Esophagus squamous epithelium (tissue), 5 donors: ENCODE data around the gene CHCHD3. TPM values are rescaled to one million over a fixed set of nuclear protein-coding genes. Genes with fewer than 3 reads are reported as not detected.

ENCODE experiments used
- DNase-seq: peaks from one replicate; lab custom pipeline; 2025; lab: John Stamatoyannopoulos, UW
- H3K27ac ChIP-seq, 4 donors: fragments of 200-600 bp; sonication (generic); one replicate each; pipeline ENCODE4 v1.5.1; 2016 to 2019; ENCODE audit warnings: mild to moderate bottlenecking in 1 of 4
- H3K27me3 ChIP-seq, 4 donors: fragments of 200-600 bp; sonication (generic); 1 replicate in 3 of 4; 2 replicates in 1 of 4; pipeline versions ENCODE4 v1.5.1 to v1.6.0; 2017 to 2021; ENCODE audit warnings: antibody characterized with exemption in 1 of 4
- H3K36me3 ChIP-seq, 3 donors: fragments of 200-600 bp; sonication (generic); one replicate each; pipeline ENCODE4 v1.5.1; 2016 to 2019
- H3K4me1 ChIP-seq, 3 donors: fragments of 200-600 bp; sonication (generic); one replicate each; pipeline ENCODE4 v1.5.1; 2017 to 2019
- H3K4me3 ChIP-seq, 4 donors: fragments of 200-600 bp; sonication (generic); 1 replicate in 3 of 4; 2 replicates in 1 of 4; pipeline ENCODE4 v1.5.1; 2016 to 2019; ENCODE audit warnings: mild to moderate bottlenecking in 2 of 4, moderate library complexity in 1 of 4
- H3K9me3 ChIP-seq, 3 donors: fragments of 200-600 bp; sonication (generic); one replicate each; pipeline ENCODE4 v1.5.1; 2016 to 2019
- CTCF ChIP-seq, 6 experiments: fragments of 450-650 bp in 4 of 6; fragments of 200-600 bp in 2 of 6; sonication (generic) in 2 of 6; IDR thresholded peaks; one replicate each; pipeline ENCODE4 v1.5.1; 2016 to 2019; ENCODE audit warnings: antibody characterized with exemption in 6 of 6, mild to moderate bottlenecking in 4 of 6, moderate library complexity in 4 of 6
- POLR2A ChIP-seq, 4 donors: fragments of 450-650 bp; IDR thresholded peaks; one replicate each; pipeline ENCODE4 v1.6.1; 2017; ENCODE audit warnings: antibody characterized with exemption in 4 of 4, mild to moderate bottlenecking in 4 of 4, moderate library complexity in 3 of 4
- WGBS, 2 donors: methylation state at CpG; one replicate each; pipeline ENCODE4 v1.1.5; 2018; 5-methylcytosine and 5-hydroxymethylcytosine counted together
- intact Hi-C: fragments of 100-400 bp; cut with DNase I; formaldehyde crosslinking; loops from one replicate; pipeline ENCODE4 v1.15.0; 2022
- total RNA-seq, 4 donors: library from RNA; depleted of rRNA; stranded (reverse); fragments of >200 nt; gene quantifications; one replicate each; pipeline ENCODE4 v1.1.0, GENCODE V29; 2016
- donor health status: DM: yes; HTN: yes; CAD: no.

Gene CHCHD3
- total RNA-seq, 4 donors from 2014 or later = 36.8 to 55.0 (median 40.9) TPM

GRCh38 chr7:133112976-133113375, 31.1 kb upstream of the CHCHD3 start:
- intact Hi-C loops = no loop called here
- H3K36me3 ChIP-seq = no peaks in the 10 kb centered on the region
- peaks cover 0 to 10% (median 0%) of the 10 kb centered on the region in 3 donors for H3K4me1 ChIP-seq
- no peak for DNase-seq
- H3K9me3 ChIP-seq = no peaks in the 10 kb centered on the region
- H3K27me3 ChIP-seq = peaks cover 0 to 33% (median 0%) of the 10 kb centered on the region in 4 donors
- H3K4me3 ChIP-seq = no peak overlapping the region
- no peak for TF ChIP-seq CTCF (IDR thresholded peaks at IDR 0.05)
- H3K27ac ChIP-seq = no peak overlapping the region
- WGBS, 2 donors = 75 to 82% methylated on average over 2 of the region's 2 CpGs

- Histone ChIP-seq H3K27ac (no peak overlapping the region), H3K27me3 (peaks cover 0 to 40% (median 0%) of the 10 kb centered on the region in 4 donors), H3K4me3 (no peak overlapping the region), H3K4me1 (peaks cover 0 to 6% (median 0%) of the 10 kb centered on the region in 3 donors), H3K9me3 (no peaks in the 10 kb centered on the region), H3K36me3 (no peaks in the 10 kb centered on the region)
- intact Hi-C loops = no loop called here
- no peak for DNase-seq
- no peak for TF ChIP-seq CTCF (IDR thresholded peaks at IDR 0.05)
- no peak for TF ChIP-seq POLR2A (IDR thresholded peaks at IDR 0.05)
- 61 to 74% methylated on average over 3 of the region's 3 CpGs for WGBS, 2 donors
Observed at GRCh38 chr7:133112335-133112734, 30.4 kb upstream of the CHCHD3 start.

- no peaks in the 10 kb centered on the region for H3K9me3 ChIP-seq
- no peak for DNase-seq
- no peak for TF ChIP-seq POLR2A (IDR thresholded peaks at IDR 0.05)
- TF ChIP-seq CTCF (IDR thresholded peaks at IDR 0.05) = no peak
- H3K4me3 ChIP-seq = no peak overlapping the region
- intact Hi-C loops = no loop called here
- WGBS, 2 donors = 76 to 84% methylated on average over 4 of the region's 4 CpGs
- no peak overlapping the region for H3K27ac ChIP-seq
- H3K4me1 ChIP-seq = no peaks in the 10 kb centered on the region
- peaks cover 0 to 30% (median 0%) of the 10 kb centered on the region in 4 donors for H3K27me3 ChIP-seq
- no peaks in the 10 kb centered on the region for H3K36me3 ChIP-seq
Observed at GRCh38 chr7:133110312-133110711, 28.4 kb upstream of the CHCHD3 start.

GRCh38 chr7:133109816-133110215, 27.9 kb upstream of the CHCHD3 start:
- Histone ChIP-seq H3K36me3 (no peaks in the 10 kb centered on the region), H3K27me3 (peaks cover 0 to 27% (median 0%) of the 10 kb centered on the region in 4 donors), H3K27ac (no peak overlapping the region), H3K4me3 (no peak overlapping the region), H3K9me3 (no peaks in the 10 kb centered on the region), H3K4me1 (no peaks in the 10 kb centered on the region)
- TF ChIP-seq CTCF (IDR thresholded peaks at IDR 0.05) = no peak
- no peak for TF ChIP-seq POLR2A (IDR thresholded peaks at IDR 0.05)
- no peak for DNase-seq
- intact Hi-C loops = no loop called here

- Histone ChIP-seq H3K36me3 (no peaks in the 10 kb centered on the region), H3K27ac (no peak overlapping the region), H3K27me3 (peaks cover 0 to 21% (median 0%) of the 10 kb centered on the region in 4 donors), H3K4me1 (no peaks in the 10 kb centered on the region), H3K9me3 (no peaks in the 10 kb centered on the region), H3K4me3 (no peak overlapping the region)
- no peak for DNase-seq
- WGBS, 2 donors = 13 to 24% methylated on average over 1 of the region's 1 CpG
- intact Hi-C loops = no loop called here
- TF ChIP-seq POLR2A (IDR thresholded peaks at IDR 0.05) (no peak), CTCF (IDR thresholded peaks at IDR 0.05) (no peak)
Observed at GRCh38 chr7:133108023-133108422, 26.1 kb upstream of the CHCHD3 start.
